ENCODE measurements around the gene ABL1.
"Not testable (repeated sequence)": the region's sequence is repeated elsewhere in the genome, so short reads cannot be mapped to it uniquely, and the experiment has no call there.

- not testable (repeated sequence) for TF ChIP-seq POLR2A (IDR thresholded peaks at IDR 0.05; ENCODE audit: low read length); GATA1 (IDR thresholded peaks at IDR 0.05; ENCODE audit: low read depth, low read length)
Measured at GRCh38 chr9:130794021-130794420, 41.0 kb upstream of the ABL1 start.

Measured in erythroblast (primary cell).